ENCODE results near the gene ZBTB44. TPM values are rescaled to one million over a fixed set of nuclear protein-coding genes. Genes with fewer than 3 reads are reported as not detected.

The ZBTB44 gene
- total and polyA plus RNA-seq, 2 donors (not counting 1 experiment from before 2014, with no cell fraction given) = 22.8 to 36.5 TPM

DNA sequence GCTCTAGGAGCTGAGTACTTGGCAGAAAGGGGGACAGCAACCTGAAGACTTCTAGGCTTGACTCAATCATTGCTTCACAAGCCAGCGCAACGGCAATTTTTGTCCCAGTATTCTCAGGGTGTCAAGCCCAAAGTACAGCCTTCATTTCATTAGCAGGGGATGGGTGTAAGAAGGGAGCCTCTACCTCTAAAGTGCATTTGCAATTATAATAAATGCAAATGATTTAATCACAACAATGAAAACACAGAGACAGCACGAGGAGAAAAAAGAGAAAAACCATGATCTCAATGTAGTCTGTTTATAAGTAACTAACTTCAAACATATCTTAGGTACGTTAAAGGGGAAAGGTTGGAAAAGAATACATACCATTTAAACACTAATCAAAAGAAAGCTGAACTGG lies 34.7 kb downstream of the ZBTB44 start:
- Histone ChIP-seq H3K36me3 (ENCODE audit: control insufficient read depth, insufficient read depth, low read length) (no peaks in the 10 kb centered on the region), H3K4me2 (ENCODE audit: extremely low read depth, insufficient read depth, low read length) (no peak overlapping the region), H4K20me1 (ENCODE audit: control insufficient read depth, extremely low read depth, insufficient read depth, low read length) (no peaks in the 10 kb centered on the region), H3K9me3 (ENCODE audit: control insufficient read depth, insufficient read depth, low read depth, low read length) (no peaks in the 10 kb centered on the region), H3K27me3 (ENCODE audit: control insufficient read depth, insufficient read depth, low read length) (no peaks in the 10 kb centered on the region), H3K4me3 (replicated peaks in 1 of 4; ENCODE audit: control extremely low read depth in 1 of 4, insufficient read depth in 1 of 4, low read depth in 3 of 4, low read length in 4 of 4) (no peak overlapping the region), H2AFZ (ENCODE audit: low read length) (no peak overlapping the region), H3K79me2 (ENCODE audit: control insufficient read depth, insufficient read depth, low read length) (no peaks in the 10 kb centered on the region), H3K27ac (ENCODE audit: insufficient read depth, low read length) (no peak overlapping the region), H3K4me1 (ENCODE audit: control insufficient read depth, extremely low read depth, insufficient read depth, low read length) (no peaks in the 10 kb centered on the region), H3K9ac (ENCODE audit: insufficient read depth, low read length) (no peak overlapping the region)
- no peak for DNase-seq (ENCODE audit: low read depth in 2 of 2)
- TF ChIP-seq, protein P1, sequence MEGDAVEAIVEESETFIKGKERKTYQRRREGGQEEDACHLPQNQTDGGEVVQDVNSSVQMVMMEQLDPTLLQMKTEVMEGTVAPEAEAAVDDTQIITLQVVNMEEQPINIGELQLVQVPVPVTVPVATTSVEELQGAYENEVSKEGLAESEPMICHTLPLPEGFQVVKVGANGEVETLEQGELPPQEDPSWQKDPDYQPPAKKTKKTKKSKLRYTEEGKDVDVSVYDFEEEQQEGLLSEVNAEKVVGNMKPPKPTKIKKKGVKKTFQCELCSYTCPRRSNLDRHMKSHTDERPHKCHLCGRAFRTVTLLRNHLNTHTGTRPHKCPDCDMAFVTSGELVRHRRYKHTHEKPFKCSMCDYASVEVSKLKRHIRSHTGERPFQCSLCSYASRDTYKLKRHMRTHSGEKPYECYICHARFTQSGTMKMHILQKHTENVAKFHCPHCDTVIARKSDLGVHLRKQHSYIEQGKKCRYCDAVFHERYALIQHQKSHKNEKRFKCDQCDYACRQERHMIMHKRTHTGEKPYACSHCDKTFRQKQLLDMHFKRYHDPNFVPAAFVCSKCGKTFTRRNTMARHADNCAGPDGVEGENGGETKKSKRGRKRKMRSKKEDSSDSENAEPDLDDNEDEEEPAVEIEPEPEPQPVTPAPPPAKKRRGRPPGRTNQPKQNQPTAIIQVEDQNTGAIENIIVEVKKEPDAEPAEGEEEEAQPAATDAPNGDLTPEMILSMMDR (conservative IDR thresholded peaks at IDR 0.05 in 1 of 2, IDR thresholded peaks at IDR 0.05 in 1 of 2; ENCODE audit: low read depth in 1 of 2, low read length in 2 of 2) = no peak
- TF ChIP-seq EZH2 (IDR thresholded peaks at IDR 0.05; ENCODE audit: low read length, missing control alignments) = no peak

DNA sequence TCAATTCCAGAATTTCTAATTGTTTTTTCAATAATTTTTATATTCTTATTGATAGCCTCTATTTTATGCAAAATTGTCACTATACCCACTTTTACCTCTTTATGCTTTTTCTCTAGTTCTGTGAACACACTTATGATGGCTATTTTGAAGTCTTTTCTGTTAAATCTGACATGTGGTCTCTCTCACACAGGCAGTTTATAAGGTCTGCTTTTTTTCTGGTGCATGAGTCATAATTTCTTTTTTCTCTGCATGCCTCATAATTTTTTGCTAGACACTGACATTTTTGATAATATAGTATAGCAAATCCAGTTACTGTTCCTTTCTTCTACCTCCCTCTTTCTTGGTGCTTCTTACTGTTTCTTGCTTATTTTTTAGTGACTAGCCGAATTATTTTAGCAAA lies 36.0 kb downstream of the ZBTB44 start:
- peak in 1 of 2 donors; percentile 37 for DNase-seq (ENCODE audit: low read depth in 2 of 2)
- H3K36me3 ChIP-seq (ENCODE audit: control insufficient read depth, insufficient read depth, low read length) = no peaks in the 10 kb centered on the region
- no peak overlapping the region for H2AFZ ChIP-seq (ENCODE audit: low read length)
- no peak overlapping the region for H3K9ac ChIP-seq (ENCODE audit: insufficient read depth, low read length)
- H3K4me3 ChIP-seq (replicated peaks in 1 of 4; ENCODE audit: control extremely low read depth in 1 of 4, insufficient read depth in 1 of 4, low read depth in 3 of 4, low read length in 4 of 4) = no peak overlapping the region
- no peaks in the 10 kb centered on the region for H3K27me3 ChIP-seq (ENCODE audit: control insufficient read depth, insufficient read depth, low read length)
- H3K9me3 ChIP-seq (ENCODE audit: control insufficient read depth, insufficient read depth, low read depth, low read length) = no peaks in the 10 kb centered on the region
- TF ChIP-seq, protein P1 (conservative IDR thresholded peaks at IDR 0.05 in 1 of 2, IDR thresholded peaks at IDR 0.05 in 1 of 2; ENCODE audit: low read depth in 1 of 2, low read length in 2 of 2) = no peak
- TF ChIP-seq EZH2 (IDR thresholded peaks at IDR 0.05; ENCODE audit: low read length, missing control alignments) = no peak
- H3K4me2 ChIP-seq (ENCODE audit: extremely low read depth, insufficient read depth, low read length) = no peak overlapping the region
- no peaks in the 10 kb centered on the region for H4K20me1 ChIP-seq (ENCODE audit: control insufficient read depth, extremely low read depth, insufficient read depth, low read length)
- no peak overlapping the region for H3K27ac ChIP-seq (ENCODE audit: insufficient read depth, low read length)
- H3K79me2 ChIP-seq (ENCODE audit: control insufficient read depth, insufficient read depth, low read length) = no peaks in the 10 kb centered on the region
- H3K4me1 ChIP-seq (ENCODE audit: control insufficient read depth, extremely low read depth, insufficient read depth, low read length) = no peaks in the 10 kb centered on the region

- H3K4me2 ChIP-seq (ENCODE audit: extremely low read depth, insufficient read depth, low read length) = no peak overlapping the region
- H3K4me3 ChIP-seq (replicated peaks in 1 of 4; ENCODE audit: control extremely low read depth in 1 of 4, insufficient read depth in 1 of 4, low read depth in 3 of 4, low read length in 4 of 4) = no peak overlapping the region
- no peak for DNase-seq (ENCODE audit: low read depth in 2 of 2)
- H4K20me1 ChIP-seq (ENCODE audit: control insufficient read depth, extremely low read depth, insufficient read depth, low read length) = no peaks in the 10 kb centered on the region
- H2AFZ ChIP-seq (ENCODE audit: low read length) = no peak overlapping the region
- H3K27me3 ChIP-seq (ENCODE audit: control insufficient read depth, insufficient read depth, low read length) = no peaks in the 10 kb centered on the region
- no peaks in the 10 kb centered on the region for H3K9me3 ChIP-seq (ENCODE audit: control insufficient read depth, insufficient read depth, low read depth, low read length)
- no peaks in the 10 kb centered on the region for H3K79me2 ChIP-seq (ENCODE audit: control insufficient read depth, insufficient read depth, low read length)
- no peaks in the 10 kb centered on the region for H3K36me3 ChIP-seq (ENCODE audit: control insufficient read depth, insufficient read depth, low read length)
- H3K9ac ChIP-seq (ENCODE audit: insufficient read depth, low read length) = no peak overlapping the region
- no peak overlapping the region for H3K27ac ChIP-seq (ENCODE audit: insufficient read depth, low read length)
- H3K4me1 ChIP-seq (ENCODE audit: control insufficient read depth, extremely low read depth, insufficient read depth, low read length) = no peaks in the 10 kb centered on the region
- TF ChIP-seq, protein P1 (conservative IDR thresholded peaks at IDR 0.05 in 1 of 2, IDR thresholded peaks at IDR 0.05 in 1 of 2; ENCODE audit: low read depth in 1 of 2, low read length in 2 of 2) = no peak
- no peak for TF ChIP-seq EZH2 (IDR thresholded peaks at IDR 0.05; ENCODE audit: low read length, missing control alignments)
Measured at GRCh38 chr11:130278151-130278550, 36.6 kb downstream of the ZBTB44 start.

All from fibroblast of lung (primary cell).